ENCODE results near the gene MED27.

The MED27 gene

GRCh38 chr9:131845305-131846298 is 234.1 kb downstream of the MED27 start:
- no peak for DNase-seq

GRCh38 chr9:131844745-131845118 is 234.9 kb downstream of the MED27 start:
- DNase-seq, result no peak

GRCh38 chr9:131843989-131844744 is 235.5 kb downstream of the MED27 start:
- DNase-seq, result no peak

- no peak for DNase-seq
These were observed 237.8 kb downstream of the MED27 start for GRCh38 chr9:131841765-131842318.

GRCh38 chr9:131840751-131841702 is 238.6 kb downstream of the MED27 start:
- DNase-seq, result no peak

- DNase-seq, result no peak
These were observed 239.4 kb downstream of the MED27 start for GRCh38 chr9:131840220-131840619.

- DNase-seq, result no peak
These were observed 240.2 kb downstream of the MED27 start for GRCh38 chr9:131839281-131840084.

GRCh38 chr9:131838530-131839280 is 241.0 kb downstream of the MED27 start:
- no peak for DNase-seq

- no peak for DNase-seq
These were observed 241.8 kb downstream of the MED27 start for GRCh38 chr9:131837836-131838235.

GRCh38 chr9:131837316-131837715 is 242.4 kb downstream of the MED27 start:
- no peak for DNase-seq

GRCh38 chr9:131836607-131837315 is 242.9 kb downstream of the MED27 start:
- no peak for DNase-seq

- DNase-seq, result no peak
These were observed 243.6 kb downstream of the MED27 start for GRCh38 chr9:131836021-131836420.

- no peak for DNase-seq
These were observed 244.3 kb downstream of the MED27 start for GRCh38 chr9:131835151-131835910.

- DNase-seq, result no peak
These were observed 244.9 kb downstream of the MED27 start for GRCh38 chr9:131834721-131835120.

GRCh38 chr9:131833906-131834305 is 245.8 kb downstream of the MED27 start:
- no peak for DNase-seq

GRCh38 chr9:131833083-131833482 is 246.6 kb downstream of the MED27 start:
- no peak for DNase-seq

- DNase-seq, result no peak
These were observed 248.1 kb downstream of the MED27 start for GRCh38 chr9:131831380-131832165.

- DNase-seq, result no peak
These were observed 251.8 kb downstream of the MED27 start for GRCh38 chr9:131827821-131828369.

Measured in GDM1 (cell line).